Cardiac fibroblast (primary cell): ENCODE data around the gene KCNC1.

Experiments
- DNase-seq, 2 donors: peaks; one replicate each; pipeline versions ENCODE4 v3.0.0 to v3.0.0-alpha.2; 2010; ENCODE audit warnings: low read depth in 2 of 2
- H3K4me3 ChIP-seq, 2 donors: replicated peaks in 1 of 2; 1 replicate in 1 of 2; 2 replicates in 1 of 2; pipeline ENCODE4 v1.5.1; 2011; ENCODE audit warnings: low read depth in 2 of 2, low read length in 2 of 2, mild to moderate bottlenecking in 2 of 2, moderate library complexity in 1 of 2
- TF ChIP-seq, protein P1 (sequence below): IDR thresholded peaks from one replicate; pipeline ENCODE4 v1.5.1; 2011; ENCODE audit warnings: low read depth, mild to moderate bottlenecking, low read length, inconsistent platforms

Gene KCNC1

DNA sequence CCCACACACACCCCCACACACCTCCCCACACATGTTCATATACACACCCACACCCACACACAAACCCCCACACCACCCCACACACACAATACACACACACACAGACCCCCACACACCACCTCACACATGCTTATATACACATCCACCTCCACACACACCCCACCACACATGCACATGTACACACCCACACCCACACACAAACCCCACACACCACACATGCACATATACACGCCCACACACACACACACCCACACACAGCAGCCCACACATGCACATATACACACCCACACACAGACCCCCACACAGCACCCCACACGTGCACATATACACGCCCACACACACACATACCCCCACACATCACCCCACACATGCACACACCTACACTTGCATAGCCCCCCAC lies 29.1 kb downstream of the KCNC1 start:
- DNase-seq = no peak
- H3K4me3 ChIP-seq = no peak overlapping the region
- TF ChIP-seq, protein P1, sequence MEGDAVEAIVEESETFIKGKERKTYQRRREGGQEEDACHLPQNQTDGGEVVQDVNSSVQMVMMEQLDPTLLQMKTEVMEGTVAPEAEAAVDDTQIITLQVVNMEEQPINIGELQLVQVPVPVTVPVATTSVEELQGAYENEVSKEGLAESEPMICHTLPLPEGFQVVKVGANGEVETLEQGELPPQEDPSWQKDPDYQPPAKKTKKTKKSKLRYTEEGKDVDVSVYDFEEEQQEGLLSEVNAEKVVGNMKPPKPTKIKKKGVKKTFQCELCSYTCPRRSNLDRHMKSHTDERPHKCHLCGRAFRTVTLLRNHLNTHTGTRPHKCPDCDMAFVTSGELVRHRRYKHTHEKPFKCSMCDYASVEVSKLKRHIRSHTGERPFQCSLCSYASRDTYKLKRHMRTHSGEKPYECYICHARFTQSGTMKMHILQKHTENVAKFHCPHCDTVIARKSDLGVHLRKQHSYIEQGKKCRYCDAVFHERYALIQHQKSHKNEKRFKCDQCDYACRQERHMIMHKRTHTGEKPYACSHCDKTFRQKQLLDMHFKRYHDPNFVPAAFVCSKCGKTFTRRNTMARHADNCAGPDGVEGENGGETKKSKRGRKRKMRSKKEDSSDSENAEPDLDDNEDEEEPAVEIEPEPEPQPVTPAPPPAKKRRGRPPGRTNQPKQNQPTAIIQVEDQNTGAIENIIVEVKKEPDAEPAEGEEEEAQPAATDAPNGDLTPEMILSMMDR = no peak

DNA sequence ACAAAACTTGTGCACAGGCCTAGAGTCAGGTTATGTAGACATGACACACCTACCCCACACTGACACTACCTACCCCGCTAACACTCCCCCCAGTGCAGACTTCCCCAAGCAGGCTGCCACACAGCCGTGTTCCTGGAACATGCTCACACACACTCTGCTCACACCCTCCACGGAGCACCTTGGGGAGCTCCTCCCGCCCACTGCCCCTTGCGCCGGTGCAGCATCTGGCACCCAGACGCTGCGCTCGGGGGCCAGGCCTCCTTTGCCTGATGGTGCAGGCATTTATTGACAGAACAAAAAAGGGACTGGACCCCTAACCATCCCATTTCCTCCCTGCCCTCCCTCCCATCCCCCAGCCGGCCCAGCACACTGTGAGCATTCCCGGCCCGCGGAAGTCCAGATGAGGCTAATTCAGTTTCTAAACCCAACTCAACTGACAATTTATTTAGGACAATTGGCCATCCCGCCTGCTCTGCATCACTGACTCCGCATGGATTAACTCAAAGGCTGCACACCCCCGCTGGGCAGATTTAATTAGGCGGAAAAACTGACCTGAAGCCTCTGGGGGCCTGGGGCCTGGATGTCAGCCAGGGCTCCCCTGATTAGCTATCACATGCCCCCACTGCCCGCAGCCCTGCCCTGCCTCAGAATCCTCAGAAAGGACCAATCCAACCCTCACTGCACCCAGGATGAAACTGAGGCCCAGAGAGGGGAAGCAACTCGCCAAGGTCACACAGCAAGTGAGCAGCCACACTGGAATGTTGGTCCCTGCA lies 30.1 kb downstream of the KCNC1 start:
- no peak for DNase-seq
- TF ChIP-seq, protein P1 = no peak
- H3K4me3 ChIP-seq = no peak overlapping the region

- DNase-seq = no peak
- H3K4me3 ChIP-seq = no peak overlapping the region
- TF ChIP-seq, protein P1 = no peak
These were observed 30.9 kb downstream of the KCNC1 start for GRCh38 chr11:17765356-17766072.

GRCh38 chr11:17766073-17766359 lies 31.4 kb downstream of the KCNC1 start:
- TF ChIP-seq, protein P1 = no peak
- no peak overlapping the region for H3K4me3 ChIP-seq
- DNase-seq = no peak

GRCh38 chr11:17766590-17766989 lies 32.0 kb downstream of the KCNC1 start:
- DNase-seq = peak in 1 of 2 donors; percentile 16
- TF ChIP-seq, protein P1 = peak; percentile 30
- no peak overlapping the region for H3K4me3 ChIP-seq

DNA sequence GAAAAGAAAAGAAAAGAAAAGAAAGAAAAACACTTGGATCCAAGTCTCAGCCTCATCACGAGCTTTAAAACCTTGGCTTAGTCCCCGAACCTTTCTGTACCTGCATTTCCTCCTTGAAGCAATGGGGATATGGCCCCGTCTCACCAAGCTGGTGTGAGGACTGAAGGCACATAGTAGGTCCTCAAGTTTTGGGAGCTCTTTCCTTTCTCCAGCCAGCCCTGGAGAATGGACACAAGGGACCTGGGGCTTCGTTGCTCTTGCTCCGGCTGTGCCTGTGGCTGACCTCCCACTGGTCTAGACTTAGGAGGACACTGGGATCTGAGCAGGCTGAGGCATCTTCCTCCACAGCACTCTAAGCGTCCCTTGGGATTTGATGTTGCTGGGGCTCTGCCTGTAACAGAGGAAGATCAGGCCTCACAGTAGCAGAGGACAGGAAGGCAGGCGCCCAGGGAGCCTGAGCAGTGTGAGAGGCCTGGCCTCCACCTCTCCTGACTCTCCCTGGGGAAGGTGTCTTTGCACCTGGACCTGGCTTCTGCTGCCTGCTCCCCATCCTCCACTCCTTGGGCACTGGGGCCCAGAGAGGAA lies 32.8 kb downstream of the KCNC1 start:
- TF ChIP-seq, protein P1 = no peak
- H3K4me3 ChIP-seq = no peak overlapping the region
- DNase-seq = peak in 1 of 2 donors; percentile 58
